ENCODE data around the gene GALNT17.

GRCh38 chr7:71636329-71636728 is 504.4 kb downstream of the GALNT17 start:
- TF ChIP-seq POLR2A (IDR thresholded peaks at IDR 0.05; ENCODE audit: low read depth, low read length) (no peak), POLR2AphosphoS5 (IDR thresholded peaks at IDR 0.05; ENCODE audit: low read depth, low read length) (no peak)

Measured in GM12892 (cell line).